SU-DHL-6 (cell line): ENCODE results near the gene CEACAM16.

Experiments used
- H2AFZ ChIP-seq: fragments of 200-600 bp; sonication (generic); 2 replicates; pipeline ENCODE4 v1.6.1; 2014; ENCODE audit warnings: low read depth, mild to moderate bottlenecking, moderate library complexity, mixed read lengths, antibody characterized with exemption, low read length; ENCODE audit not compliant: severe bottlenecking
- H3F3A ChIP-seq: fragments of 200-600 bp; shearing (Covaris generic); 2 replicates; pipeline ENCODE4 v1.6.0; 2016; ENCODE audit warnings: antibody characterized with exemption, mild to moderate bottlenecking; ENCODE audit not compliant: insufficient read depth
- H3K27ac ChIP-seq: fragments of 200-600 bp; sonication (generic); 2 replicates; pipeline ENCODE4 v1.5.1; 2016; ENCODE audit warnings: low read depth, mild to moderate bottlenecking, low read length, moderate library complexity, mixed read lengths
- H3K27me3 ChIP-seq: fragments of 200-600 bp; sonication (generic), shearing (Covaris generic); 2 replicates; pipeline ENCODE4 v1.6.0; 2014; ENCODE audit warnings: mild to moderate bottlenecking, low read length
- H3K36me3 ChIP-seq: fragments of 200-600 bp; sonication (generic); 2 replicates; pipeline ENCODE4 v1.6.1; 2014; ENCODE audit warnings: mild to moderate bottlenecking, low read length, mixed read lengths
- H3K4me2 ChIP-seq: fragments of 300-600, 200-600 bp; shearing (Covaris generic), sonication (generic); 2 replicates; pipeline ENCODE4 v1.6.0; 2014; ENCODE audit warnings: low read length, low read depth, mild to moderate bottlenecking; ENCODE audit not compliant: poor library complexity, severe bottlenecking
- H3K4me3 ChIP-seq: fragments of 200-600 bp; sonication (generic); 2 replicates; pipeline ENCODE4 v1.5.1; 2014; ENCODE audit warnings: antibody characterized with exemption, low read length, mild to moderate bottlenecking, mixed read lengths; ENCODE audit not compliant: insufficient read depth, poor library complexity, severe bottlenecking
- H3K79me2 ChIP-seq: fragments of 200-600 bp; sonication (generic); 2 replicates; pipeline ENCODE4 v1.6.1; 2014; ENCODE audit warnings: mild to moderate bottlenecking, low read length, moderate library complexity; ENCODE audit not compliant: insufficient read depth
- H3K9ac ChIP-seq: fragments of 200-600 bp; sonication (generic); 2 replicates; pipeline ENCODE4 v1.7.0; 2014; ENCODE audit warnings: mild to moderate bottlenecking, low read length
- H3K9me2 ChIP-seq: fragments of 200-600 bp; sonication (generic); replicated peaks from 2 replicates; pipeline ENCODE4 v1.6.1; 2014; ENCODE audit warnings: low read length; ENCODE audit not compliant: insufficient read depth
- H3K9me3 ChIP-seq: fragments of 200-600 bp; sonication (generic); 2 replicates; pipeline ENCODE4 v1.6.1; 2014; ENCODE audit warnings: low read length, mixed read lengths; ENCODE audit not compliant: insufficient read depth
- H4K20me1 ChIP-seq: fragments of 200-600 bp; sonication (generic); 2 replicates; pipeline ENCODE4 v1.6.1; 2014; ENCODE audit warnings: low read depth, mild to moderate bottlenecking, antibody characterized with exemption, low read length, moderate library complexity, mixed read lengths
- CTCF ChIP-seq: fragments of 200-600 bp; sonication (generic); IDR thresholded peaks from one replicate; pipeline ENCODE4 v1.5.1; 2017; ENCODE audit warnings: antibody characterized with exemption, mild to moderate bottlenecking, low read length, moderate library complexity; ENCODE audit not compliant: insufficient read depth, poor library complexity, severe bottlenecking
- EZH2phosphoT487 ChIP-seq: fragments of 200-600 bp; sonication (generic), shearing (Covaris generic); conservative IDR thresholded peaks from 2 replicates; pipeline ENCODE4 v1.6.1; 2018; ENCODE audit warnings: mild to moderate bottlenecking, antibody characterized with exemption, low read length, moderate library complexity, mixed read lengths

Gene CEACAM16

GRCh38 chr19:44672226-44672625 is 26.7 kb upstream of the CEACAM16 start:
- no peaks in the 10 kb centered on the region for H4K20me1 ChIP-seq
- H3F3A ChIP-seq = no peaks in the 10 kb centered on the region

GRCh38 chr19:44673510-44673909 is 25.4 kb upstream of the CEACAM16 start:
- no peak overlapping the region for H2AFZ ChIP-seq
- no peak overlapping the region for H3K9ac ChIP-seq
- no peaks in the 10 kb centered on the region for H4K20me1 ChIP-seq
- TF ChIP-seq CTCF (no peak), EZH2phosphoT487 (no peak)
- H3K9me3 ChIP-seq = no peaks in the 10 kb centered on the region
- no peaks in the 10 kb centered on the region for H3K79me2 ChIP-seq
- no peak overlapping the region for H3K4me2 ChIP-seq
- no peak overlapping the region for H3K27ac ChIP-seq
- H3K36me3 ChIP-seq = no peaks in the 10 kb centered on the region
- H3F3A ChIP-seq = no peaks in the 10 kb centered on the region
- H3K9me2 ChIP-seq = no peaks in the 10 kb centered on the region
- no peaks in the 10 kb centered on the region for H3K27me3 ChIP-seq
- no peak overlapping the region for H3K4me3 ChIP-seq

More at GRCh38 chr19:44672226-44672625, 26.7 kb upstream of the CEACAM16 start:
- Histone ChIP-seq H3K9ac (no peak overlapping the region), H3K9me2 (no peaks in the 10 kb centered on the region), H3K27me3 (no peaks in the 10 kb centered on the region), H2AFZ (no peak overlapping the region), H3K9me3 (no peaks in the 10 kb centered on the region), H3K4me2 (no peak overlapping the region), H3K27ac (no peak overlapping the region), H3K4me3 (no peak overlapping the region), H3K79me2 (no peaks in the 10 kb centered on the region), H3K36me3 (no peaks in the 10 kb centered on the region)
- TF ChIP-seq EZH2phosphoT487 (no peak), CTCF (no peak)

- no peak overlapping the region for H3K4me3 ChIP-seq
- no peaks in the 10 kb centered on the region for H3K79me2 ChIP-seq
- H4K20me1 ChIP-seq = no peaks in the 10 kb centered on the region
- TF ChIP-seq EZH2phosphoT487 (no peak), CTCF (no peak)
- H2AFZ ChIP-seq = no peak overlapping the region
- H3K9ac ChIP-seq = no peak overlapping the region
- H3K9me3 ChIP-seq = no peaks in the 10 kb centered on the region
- no peak overlapping the region for H3K27ac ChIP-seq
- H3F3A ChIP-seq = no peaks in the 10 kb centered on the region
- H3K27me3 ChIP-seq = no peaks in the 10 kb centered on the region
- no peaks in the 10 kb centered on the region for H3K9me2 ChIP-seq
- H3K36me3 ChIP-seq = no peaks in the 10 kb centered on the region
- H3K4me2 ChIP-seq = no peak overlapping the region
Measured at GRCh38 chr19:44675521-44675920, 23.4 kb upstream of the CEACAM16 start.
